Kidney tubule cell (primary cell): ENCODE results near the gene IFFO2.

Experiments used
- DNase-seq: peaks from one replicate; pipeline ENCODE4 v3.0.0-alpha.2; 2018; ENCODE audit warnings: low spot score

IFFO2 gene

GRCh38 chr1:18972531-18972930 lies 16.1 kb upstream of the IFFO2 start:
- peak; percentile 31 for DNase-seq

- DNase-seq, result no peak
Measured at GRCh38 chr1:18970762-18971161, 14.3 kb upstream of the IFFO2 start.

GRCh38 chr1:18970358-18970757 lies 13.9 kb upstream of the IFFO2 start:
- DNase-seq, result no peak

GRCh38 chr1:18967066-18967690 lies 10.7 kb upstream of the IFFO2 start:
- DNase-seq, result no peak

- DNase-seq, result peak; percentile 92
Measured at GRCh38 chr1:18965206-18966173, 9.0 kb upstream of the IFFO2 start.

- no peak for DNase-seq
Measured at GRCh38 chr1:18963968-18964367, 7.5 kb upstream of the IFFO2 start.

GRCh38 chr1:18962855-18963737 lies 6.6 kb upstream of the IFFO2 start:
- DNase-seq, result no peak

GRCh38 chr1:18962121-18962721 lies 5.7 kb upstream of the IFFO2 start:
- no peak for DNase-seq

- no peak for DNase-seq
Measured at GRCh38 chr1:18960821-18961220, 4.3 kb upstream of the IFFO2 start.

- no peak for DNase-seq
Measured at GRCh38 chr1:18960409-18960808, 3.9 kb upstream of the IFFO2 start.

GRCh38 chr1:18959591-18959990 lies 3.1 kb upstream of the IFFO2 start:
- DNase-seq, result no peak

GRCh38 chr1:18957532-18958300 lies 1.2 kb upstream of the IFFO2 start:
- peak; percentile 87 for DNase-seq

GRCh38 chr1:18957136-18957521 lies 653 bp upstream of the IFFO2 start:
- DNase-seq, result no peak

- peak; percentile 55 for DNase-seq
Measured at GRCh38 chr1:18955441-18956192, 859 bp downstream of the IFFO2 start.

GRCh38 chr1:18955131-18955440 lies 1.4 kb downstream of the IFFO2 start:
- peak; percentile 15 for DNase-seq

GRCh38 chr1:18954270-18955071 lies 2.0 kb downstream of the IFFO2 start:
- peak; percentile 26 for DNase-seq

GRCh38 chr1:18953731-18954231 lies 2.7 kb downstream of the IFFO2 start:
- no peak for DNase-seq

GRCh38 chr1:18951818-18952391 lies 4.6 kb downstream of the IFFO2 start:
- peak; percentile 49 for DNase-seq

- DNase-seq, result no peak
Measured at GRCh38 chr1:18951416-18951815, 5.1 kb downstream of the IFFO2 start.
